HepG2 (cell line): Measurements from ENCODE around the gene RAC3. TPM values are rescaled to one million over a fixed set of nuclear protein-coding genes. Genes with fewer than 3 reads are reported as not detected.

ENCODE experiments used
- ARID2 ChIP-seq: sonication (generic); formaldehyde crosslinking; IDR thresholded peaks from 2 replicates; pipeline ENCODE4 v1.8.1; 2022; ENCODE audit warnings: mild to moderate bottlenecking, missing genetic modification reagents, borderline replicate concordance
- ARNT ChIP-seq: fragments of 450-650 bp; IDR thresholded peaks from 2 replicates; pipeline ENCODE4 v1.6.1; 2017
- CC2D1A ChIP-seq: sonication (generic); formaldehyde crosslinking; IDR thresholded peaks from 2 replicates; pipeline ENCODE4 v1.8.1; 2023; ENCODE audit warnings: mild to moderate bottlenecking, missing genetic modification reagents
- HNF4G ChIP-seq, 2 experiments: sonication (generic) in 1 of 2; formaldehyde crosslinking in 1 of 2; IDR thresholded peaks; 2 replicates each; pipeline versions ENCODE4 v1.4.0 to v1.6.1; 2011 to 2020; ENCODE audit warnings: borderline replicate concordance in 2 of 2, low read depth in 2 of 2, mild to moderate bottlenecking in 2 of 2, low read length in 1 of 2, missing genetic modification reagents in 1 of 2, moderate library complexity in 1 of 2
- MBNL3 ChIP-seq: fragments of 250-450 bp; sonication (Bioruptor Pico); conservative IDR thresholded peaks from 2 replicates; pipeline ENCODE4 v1.8.0; 2022; ENCODE audit warnings: mild to moderate bottlenecking, inconsistent platforms
- MLLT10 ChIP-seq: sonication (generic); formaldehyde crosslinking; IDR thresholded peaks from 2 replicates; pipeline ENCODE4 v1.4.0; 2020; ENCODE audit warnings: missing genetic modification reagents
- NFYC ChIP-seq: IDR thresholded peaks from 2 replicates; pipeline ENCODE4 v1.6.1; 2016; ENCODE audit warnings: missing genetic modification reagents, missing compliant biosample characterization
- PAWR ChIP-seq: sonication (generic); formaldehyde crosslinking; IDR thresholded peaks from 2 replicates; pipeline ENCODE4 v1.4.0; 2020; ENCODE audit warnings: missing genetic modification reagents, mild to moderate bottlenecking, borderline replicate concordance
- RNF2 ChIP-seq: fragments of 450-650 bp; conservative IDR thresholded peaks from 2 replicates; pipeline ENCODE4 v1.6.1; 2016; ENCODE audit warnings: low read depth
- YEATS2 ChIP-seq: sonication (generic); formaldehyde crosslinking; IDR thresholded peaks from 2 replicates; pipeline ENCODE4 v1.4.0; 2020; ENCODE audit warnings: missing genetic modification reagents, borderline replicate concordance
- ZBTB3 ChIP-seq: sonication (generic); formaldehyde crosslinking; IDR thresholded peaks from 2 replicates; pipeline ENCODE4 v1.4.0; 2020; ENCODE audit warnings: low read depth, mild to moderate bottlenecking, moderate library complexity, missing genetic modification reagents, borderline replicate concordance
- ZNF12 ChIP-seq: sonication (generic); formaldehyde crosslinking; IDR thresholded peaks from 2 replicates; pipeline ENCODE4 v1.5.0; 2020; ENCODE audit warnings: missing genetic modification reagents
- ZNF274 ChIP-seq: sonication (generic); formaldehyde crosslinking; IDR thresholded peaks from 2 replicates; pipeline ENCODE4 v1.5.1; 2020; ENCODE audit warnings: mild to moderate bottlenecking, missing genetic modification reagents
- ZNF292 ChIP-seq: sonication (generic); formaldehyde crosslinking; IDR thresholded peaks from 2 replicates; pipeline ENCODE4 v1.8.1; 2022; ENCODE audit warnings: mild to moderate bottlenecking, low read depth, missing genetic modification reagents, borderline replicate concordance
- ZNF331 ChIP-seq: sonication (generic); formaldehyde crosslinking; IDR thresholded peaks from 2 replicates; pipeline ENCODE4 v1.4.0; 2020; ENCODE audit warnings: missing genetic modification reagents
- ZNF430 ChIP-seq: sonication (generic); formaldehyde crosslinking; IDR thresholded peaks from 2 replicates; pipeline ENCODE4 v1.9.0; 2021; ENCODE audit warnings: mild to moderate bottlenecking, missing genetic modification reagents
- polyA plus RNA-seq, 8 experiments: library from polyadenylated mRNA; depleted of rRNA in 3 of 8; stranded (reverse) in 7 of 8; unstranded in 1 of 8; fragments of >200 nt; fragmentation: Illumina TruSeq in 4 of 8; extraction: Trizol in 4 of 8; gene quantifications; 2 replicates each; pipeline versions ENCODE4 v1.2.1 to v1.2.3, GENCODE V29; 2011 to 2016; ENCODE audit warnings: low read depth in 4 of 8, missing spikeins in 1 of 8, mixed read lengths in 1 of 8; ENCODE audit not compliant: insufficient read depth in 1 of 8
- total RNA-seq, 5 experiments: library from RNA; depleted of rRNA; stranded (reverse); fragments of >200 nt; fragmentation: Illumina TruSeq; extraction: Trizol; gene quantifications; 2 replicates each; pipeline ENCODE4 v1.2.3, GENCODE V29; 2016; ENCODE audit warnings: low read depth in 1 of 5
- TF ChIP-seq, protein P1 (sequence below): sonication (generic); formaldehyde crosslinking; IDR thresholded peaks from 2 replicates; pipeline ENCODE4 v1.4.0; 2020; ENCODE audit warnings: missing genetic modification reagents, low read depth, mild to moderate bottlenecking, borderline replicate concordance
- TF ChIP-seq, protein P2 (sequence below): sonication (generic); formaldehyde crosslinking; conservative IDR thresholded peaks from 2 replicates; pipeline ENCODE4 v1.8.1; 2023; ENCODE audit warnings: missing genetic modification reagents
- TF ChIP-seq, protein P3 (sequence below): IDR thresholded peaks from 2 replicates; pipeline ENCODE4 v1.6.1; 2016; ENCODE audit warnings: missing biosample characterization, missing genetic modification reagents, low read depth
- TF ChIP-seq, protein P4 (sequence below): sonication (generic); formaldehyde crosslinking; IDR thresholded peaks from 2 replicates; pipeline ENCODE4 v1.9.0; 2021; ENCODE audit warnings: missing genetic modification reagents, borderline replicate concordance
- TF ChIP-seq, protein P5 (sequence below): sonication (generic); formaldehyde crosslinking; IDR thresholded peaks from 2 replicates; pipeline ENCODE4 v1.4.0; 2020; ENCODE audit warnings: mild to moderate bottlenecking, missing genetic modification reagents

The RAC3 gene
- total and polyA plus RNA-seq, 2 of the 13 experiments (the other 11 are each of a cell fraction or from before 2014, with no cell fraction given): 10.5 to 21.3 TPM

DNA sequence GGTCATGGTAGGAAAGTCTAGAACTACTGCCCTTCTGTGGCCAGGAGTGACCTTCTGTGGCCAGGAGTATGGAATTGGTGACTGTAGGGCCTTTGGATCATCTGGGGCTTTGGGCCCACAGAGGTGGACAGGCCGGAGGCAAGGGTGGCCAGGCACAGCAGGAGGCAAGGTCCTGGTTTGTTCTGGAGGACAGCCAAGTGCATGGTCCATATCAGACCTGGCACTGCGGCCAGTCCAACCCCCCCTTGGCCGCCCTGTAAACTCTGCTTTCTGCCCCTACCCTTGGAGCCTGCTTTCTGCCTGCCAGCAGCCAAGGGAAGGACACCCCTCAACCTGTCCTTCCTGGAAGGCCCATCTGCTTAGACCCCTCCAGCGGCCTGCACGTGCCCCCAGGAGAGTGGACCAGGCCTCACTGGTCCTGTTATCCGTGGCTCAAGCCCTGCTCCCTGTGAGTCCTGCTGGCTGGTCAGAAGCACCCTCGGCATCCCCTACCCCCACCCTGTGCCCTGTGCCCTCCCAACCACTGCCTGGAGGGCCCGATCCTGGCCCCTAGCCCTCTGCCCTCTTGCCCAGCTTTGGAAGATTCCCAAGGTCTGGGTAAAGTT lies 8.3 kb downstream of the RAC3 start (continued):
- TF ChIP-seq ZNF292: no peak
- no peak for TF ChIP-seq NFYC (CRISPR knock-in tag)
- TF ChIP-seq, protein P1, sequence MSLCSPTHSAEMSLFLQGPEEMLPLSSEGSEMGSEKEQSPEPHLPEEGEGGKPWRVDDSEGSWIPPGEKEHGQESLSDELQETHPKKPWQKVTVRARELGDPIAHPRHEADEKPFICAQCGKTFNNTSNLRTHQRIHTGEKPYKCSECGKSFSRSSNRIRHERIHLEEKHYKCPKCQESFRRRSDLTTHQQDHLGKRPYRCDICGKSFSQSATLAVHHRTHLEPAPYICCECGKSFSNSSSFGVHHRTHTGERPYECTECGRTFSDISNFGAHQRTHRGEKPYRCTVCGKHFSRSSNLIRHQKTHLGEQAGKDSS (CRISPR knock-in tag): 0 out of 2 replicates have a peak, but pooled peaks have one; percentile 44
- TF ChIP-seq, protein P2, sequence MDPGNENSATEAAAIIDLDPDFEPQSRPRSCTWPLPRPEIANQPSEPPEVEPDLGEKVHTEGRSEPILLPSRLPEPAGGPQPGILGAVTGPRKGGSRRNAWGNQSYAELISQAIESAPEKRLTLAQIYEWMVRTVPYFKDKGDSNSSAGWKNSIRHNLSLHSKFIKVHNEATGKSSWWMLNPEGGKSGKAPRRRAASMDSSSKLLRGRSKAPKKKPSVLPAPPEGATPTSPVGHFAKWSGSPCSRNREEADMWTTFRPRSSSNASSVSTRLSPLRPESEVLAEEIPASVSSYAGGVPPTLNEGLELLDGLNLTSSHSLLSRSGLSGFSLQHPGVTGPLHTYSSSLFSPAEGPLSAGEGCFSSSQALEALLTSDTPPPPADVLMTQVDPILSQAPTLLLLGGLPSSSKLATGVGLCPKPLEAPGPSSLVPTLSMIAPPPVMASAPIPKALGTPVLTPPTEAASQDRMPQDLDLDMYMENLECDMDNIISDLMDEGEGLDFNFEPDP (CRISPR knock-in tag): peak; percentile 89; the same call in 1 of the 2 replicates
- TF ChIP-seq, protein P3, sequence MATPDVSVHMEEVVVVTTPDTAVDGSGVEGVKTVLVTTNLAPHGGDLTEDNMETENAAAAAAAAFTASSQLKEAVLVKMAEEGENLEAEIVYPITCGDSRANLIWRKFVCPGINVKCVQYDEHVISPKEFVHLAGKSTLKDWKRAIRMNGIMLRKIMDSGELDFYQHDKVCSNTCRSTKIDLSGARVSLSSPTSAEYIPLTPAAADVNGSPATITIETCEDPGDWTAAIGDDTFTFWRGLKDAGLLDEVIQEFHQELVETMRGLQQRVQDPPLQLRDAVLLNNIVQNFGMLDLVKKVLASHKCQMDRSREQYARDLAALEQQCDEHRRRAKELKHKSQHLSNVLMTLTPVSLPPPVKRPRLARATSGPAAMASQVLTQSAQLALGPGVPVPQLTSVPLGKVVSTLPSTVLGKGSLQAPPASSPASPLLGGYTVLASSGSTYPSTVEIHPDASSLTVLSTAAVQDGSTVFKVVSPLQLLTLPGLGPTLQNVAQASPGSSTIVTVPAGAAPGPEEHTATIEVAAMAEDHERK: no peak
- no peak for TF ChIP-seq PAWR (CRISPR knock-in tag)
- peak; percentile 37; the same call in 1 of the 2 replicates for TF ChIP-seq HNF4G (IDR thresholded peaks at IDR 0.05; ENCODE audit: borderline replicate concordance, low read depth, low read length)
- TF ChIP-seq HNF4G (CRISPR knock-in tag; IDR thresholded peaks at IDR 0.05; ENCODE audit: borderline replicate concordance, low read depth): no peak
- TF ChIP-seq ZNF274 (CRISPR knock-in tag): 0 out of 2 replicates have a peak, but pooled peaks have one; percentile 41
- no peak for TF ChIP-seq CC2D1A (CRISPR knock-in tag)
- no peak for TF ChIP-seq ZNF12 (CRISPR knock-in tag)
- TF ChIP-seq ARID2 (CRISPR knock-in tag): no peak
- no peak for TF ChIP-seq RNF2
- TF ChIP-seq YEATS2 (CRISPR knock-in tag): 0 out of 2 replicates have a peak, but pooled peaks have one; percentile 35
- no peak for TF ChIP-seq ARNT
- TF ChIP-seq ZNF430 (CRISPR knock-in tag): peak; percentile 50; the same call in 1 of the 2 replicates
- TF ChIP-seq, protein P4, sequence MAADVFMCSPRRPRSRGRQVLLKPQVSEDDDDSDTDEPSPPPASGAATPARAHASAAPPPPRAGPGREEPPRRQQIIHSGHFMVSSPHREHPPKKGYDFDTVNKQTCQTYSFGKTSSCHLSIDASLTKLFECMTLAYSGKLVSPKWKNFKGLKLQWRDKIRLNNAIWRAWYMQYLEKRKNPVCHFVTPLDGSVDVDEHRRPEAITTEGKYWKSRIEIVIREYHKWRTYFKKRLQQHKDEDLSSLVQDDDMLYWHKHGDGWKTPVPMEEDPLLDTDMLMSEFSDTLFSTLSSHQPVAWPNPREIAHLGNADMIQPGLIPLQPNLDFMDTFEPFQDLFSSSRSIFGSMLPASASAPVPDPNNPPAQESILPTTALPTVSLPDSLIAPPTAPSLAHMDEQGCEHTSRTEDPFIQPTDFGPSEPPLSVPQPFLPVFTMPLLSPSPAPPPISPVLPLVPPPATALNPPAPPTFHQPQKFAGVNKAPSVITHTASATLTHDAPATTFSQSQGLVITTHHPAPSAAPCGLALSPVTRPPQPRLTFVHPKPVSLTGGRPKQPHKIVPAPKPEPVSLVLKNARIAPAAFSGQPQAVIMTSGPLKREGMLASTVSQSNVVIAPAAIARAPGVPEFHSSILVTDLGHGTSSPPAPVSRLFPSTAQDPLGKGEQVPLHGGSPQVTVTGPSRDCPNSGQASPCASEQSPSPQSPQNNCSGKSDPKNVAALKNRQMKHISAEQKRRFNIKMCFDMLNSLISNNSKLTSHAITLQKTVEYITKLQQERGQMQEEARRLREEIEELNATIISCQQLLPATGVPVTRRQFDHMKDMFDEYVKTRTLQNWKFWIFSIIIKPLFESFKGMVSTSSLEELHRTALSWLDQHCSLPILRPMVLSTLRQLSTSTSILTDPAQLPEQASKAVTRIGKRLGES (CRISPR knock-in tag): no peak
- no peak for TF ChIP-seq MBNL3 (CRISPR knock-in tag)
- 0 out of 2 replicates have a peak, but pooled peaks have one; percentile 21 for TF ChIP-seq ZNF331 (CRISPR knock-in tag)
- TF ChIP-seq ZBTB3 (CRISPR knock-in tag): no peak
- TF ChIP-seq, protein P5, sequence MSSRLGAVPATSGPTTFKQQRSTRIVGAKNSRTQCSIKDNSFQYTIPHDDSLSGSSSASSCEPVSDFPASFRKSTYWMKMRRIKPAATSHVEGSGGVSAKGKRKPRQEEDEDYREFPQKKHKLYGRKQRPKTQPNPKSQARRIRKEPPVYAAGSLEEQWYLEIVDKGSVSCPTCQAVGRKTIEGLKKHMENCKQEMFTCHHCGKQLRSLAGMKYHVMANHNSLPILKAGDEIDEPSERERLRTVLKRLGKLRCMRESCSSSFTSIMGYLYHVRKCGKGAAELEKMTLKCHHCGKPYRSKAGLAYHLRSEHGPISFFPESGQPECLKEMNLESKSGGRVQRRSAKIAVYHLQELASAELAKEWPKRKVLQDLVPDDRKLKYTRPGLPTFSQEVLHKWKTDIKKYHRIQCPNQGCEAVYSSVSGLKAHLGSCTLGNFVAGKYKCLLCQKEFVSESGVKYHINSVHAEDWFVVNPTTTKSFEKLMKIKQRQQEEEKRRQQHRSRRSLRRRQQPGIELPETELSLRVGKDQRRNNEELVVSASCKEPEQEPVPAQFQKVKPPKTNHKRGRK (CRISPR knock-in tag): no peak
- no peak for TF ChIP-seq MLLT10 (CRISPR knock-in tag)
